ENCODE measurements around the gene OTUB2. TPM values are rescaled to one million over a fixed set of nuclear protein-coding genes. Genes with fewer than 3 reads are reported as not detected.
"Not testable (repeated sequence)": the region's sequence is repeated elsewhere in the genome, so short reads cannot be mapped to it uniquely, and the experiment has no call there.

Gene OTUB2
- total RNA-seq, 4 donors from 2014 or later: 0.45 to 1.2 (median 0.54) TPM; not detected in 1

GRCh38 chr14:94059998-94060397 is 33.9 kb downstream of the OTUB2 start:
- 75 to 82% methylated on average over 5 of the region's 5 CpGs for WGBS, 2 donors
- Histone ChIP-seq H3K27ac (no peak overlapping the region), H3K36me3 (peaks cover 57 to 73% of the 10 kb centered on the region in 2 donors), H3K9me3 (no peaks in the 10 kb centered on the region), H3K4me1 (peaks cover 0 to 7% of the 10 kb centered on the region in 2 donors), H3K27me3 (no peaks in the 10 kb centered on the region), H3K4me3 (replicated peaks in 1 of 3) (no peak overlapping the region)
- intact Hi-C loops (cut with DNase I): no loop called here
- no peak for TF ChIP-seq POLR2A (IDR thresholded peaks at IDR 0.05)
- TF ChIP-seq, protein P1, sequence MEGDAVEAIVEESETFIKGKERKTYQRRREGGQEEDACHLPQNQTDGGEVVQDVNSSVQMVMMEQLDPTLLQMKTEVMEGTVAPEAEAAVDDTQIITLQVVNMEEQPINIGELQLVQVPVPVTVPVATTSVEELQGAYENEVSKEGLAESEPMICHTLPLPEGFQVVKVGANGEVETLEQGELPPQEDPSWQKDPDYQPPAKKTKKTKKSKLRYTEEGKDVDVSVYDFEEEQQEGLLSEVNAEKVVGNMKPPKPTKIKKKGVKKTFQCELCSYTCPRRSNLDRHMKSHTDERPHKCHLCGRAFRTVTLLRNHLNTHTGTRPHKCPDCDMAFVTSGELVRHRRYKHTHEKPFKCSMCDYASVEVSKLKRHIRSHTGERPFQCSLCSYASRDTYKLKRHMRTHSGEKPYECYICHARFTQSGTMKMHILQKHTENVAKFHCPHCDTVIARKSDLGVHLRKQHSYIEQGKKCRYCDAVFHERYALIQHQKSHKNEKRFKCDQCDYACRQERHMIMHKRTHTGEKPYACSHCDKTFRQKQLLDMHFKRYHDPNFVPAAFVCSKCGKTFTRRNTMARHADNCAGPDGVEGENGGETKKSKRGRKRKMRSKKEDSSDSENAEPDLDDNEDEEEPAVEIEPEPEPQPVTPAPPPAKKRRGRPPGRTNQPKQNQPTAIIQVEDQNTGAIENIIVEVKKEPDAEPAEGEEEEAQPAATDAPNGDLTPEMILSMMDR (IDR thresholded peaks at IDR 0.05): no peak
- DNase-seq: no peak

GRCh38 chr14:94062344-94062940 is 36.3 kb downstream of the OTUB2 start:
- Histone ChIP-seq H3K4me3 (replicated peaks in 1 of 3) (no peak overlapping the region), H3K27ac (no peak overlapping the region), H3K36me3 (peaks cover 39 to 49% of the 10 kb centered on the region in 2 donors), H3K4me1 (peaks cover 9 to 23% of the 10 kb centered on the region in 2 donors), H3K27me3 (no peaks in the 10 kb centered on the region), H3K9me3 (no peaks in the 10 kb centered on the region)
- intact Hi-C loops (cut with DNase I): no loop called here
- 79 to 86% methylated on average over 9 of the region's 9 CpGs for WGBS, 2 donors
- TF ChIP-seq, protein P1 (IDR thresholded peaks at IDR 0.05): no peak
- no peak for TF ChIP-seq POLR2A (IDR thresholded peaks at IDR 0.05)
- DNase-seq: no peak

- DNase-seq: no peak
- no peak overlapping the region for H3K4me3 ChIP-seq (replicated peaks in 1 of 3)
- intact Hi-C loops (cut with DNase I): no loop called here
- H3K27ac ChIP-seq: no peak overlapping the region
- no peaks in the 10 kb centered on the region for H3K9me3 ChIP-seq
- no peaks in the 10 kb centered on the region for H3K27me3 ChIP-seq
- WGBS, 2 donors: 57 to 59% methylated on average over 7 to 8 of the region's 8 CpGs
- peaks cover 9 to 17% of the 10 kb centered on the region in 2 donors for H3K4me1 ChIP-seq
- H3K36me3 ChIP-seq: peaks cover 11 to 12% of the 10 kb centered on the region in 2 donors
- no peak for TF ChIP-seq POLR2A (IDR thresholded peaks at IDR 0.05)
- TF ChIP-seq, protein P1 (IDR thresholded peaks at IDR 0.05): no peak
These were observed 40.0 kb downstream of the OTUB2 start for GRCh38 chr14:94066089-94066676.

DNA sequence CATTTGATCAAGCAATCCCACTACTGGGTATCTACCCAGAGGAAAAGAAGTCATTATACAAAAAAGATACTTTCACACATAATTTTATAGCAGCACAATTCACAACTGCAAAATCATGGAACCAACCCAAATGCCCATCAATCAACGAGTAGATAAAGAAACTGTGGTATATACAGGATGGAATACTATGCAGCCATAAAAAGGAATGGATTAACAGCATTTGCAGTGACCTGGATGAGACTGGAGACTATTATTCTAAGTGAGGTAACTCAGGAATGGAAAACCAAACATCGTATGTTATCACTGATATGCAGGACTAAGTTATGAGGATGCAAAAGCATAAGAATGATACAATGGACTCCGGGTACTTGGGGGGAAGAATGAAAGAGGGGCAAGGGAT is 45.9 kb downstream of the OTUB2 start:
- H3K36me3 ChIP-seq; H3K27ac ChIP-seq; H3K27me3 ChIP-seq; intact Hi-C loops (cut with DNase I); DNase-seq; H3K9me3 ChIP-seq; H3K4me3 ChIP-seq (replicated peaks in 1 of 3): not testable (repeated sequence)
- 94 to 95% methylated on average over 3 of the region's 3 CpGs for WGBS, 2 donors
- peaks cover 5 to 11% of the 10 kb centered on the region in 2 donors for H3K4me1 ChIP-seq

GRCh38 chr14:94074534-94074933 is 48.4 kb downstream of the OTUB2 start:
- WGBS, 2 donors: 96 to 98% methylated on average over 3 of the region's 3 CpGs
- Histone ChIP-seq H3K27ac (no peak overlapping the region), H3K27me3 (no peaks in the 10 kb centered on the region), H3K4me1 (peaks cover 30 to 32% of the 10 kb centered on the region in 2 donors), H3K4me3 (replicated peaks in 1 of 3) (no peak overlapping the region), H3K9me3 (no peaks in the 10 kb centered on the region), H3K36me3 (no peaks in the 10 kb centered on the region)
- TF ChIP-seq, protein P1 (IDR thresholded peaks at IDR 0.05): no peak
- TF ChIP-seq POLR2A (IDR thresholded peaks at IDR 0.05): no peak
- intact Hi-C loops (cut with DNase I): no loop called here
- no peak for DNase-seq
